ENCODE results near the gene NRP1. TPM values are rescaled to one million over a fixed set of nuclear protein-coding genes. Genes with fewer than 3 reads are reported as not detected.
A peak's percentile ranks its signal among the peaks of the same experiment; 100 is the strongest.

Gene NRP1
- polyA plus RNA-seq, 1 of the 3 experiments (the other 2 are of a cell fraction): 129 TPM

DNA sequence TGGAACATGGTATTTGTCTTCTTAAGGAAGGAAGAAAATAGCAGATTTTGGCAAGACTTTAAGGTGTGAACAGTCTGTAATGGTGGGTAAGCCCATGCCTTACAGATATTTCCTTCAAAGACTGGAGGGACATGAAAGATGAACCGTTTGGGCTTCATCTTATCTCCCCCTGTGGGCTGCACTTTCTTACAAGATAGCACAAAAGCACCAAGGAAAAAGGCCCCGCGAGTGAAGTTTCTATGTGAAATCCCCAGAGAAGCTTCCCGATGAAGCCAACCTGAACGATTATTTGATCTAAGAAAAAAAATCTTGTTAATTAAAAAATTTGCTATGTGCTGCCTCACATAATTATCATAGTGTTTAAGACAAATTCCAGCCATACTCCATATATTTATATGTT lies 91.5 kb downstream of the NRP1 start (continued):
- no peak for TF ChIP-seq TAF1 (IDR thresholded peaks at IDR 0.05; ENCODE audit: borderline replicate concordance, low read depth, low read length)
- TF ChIP-seq, protein P1, sequence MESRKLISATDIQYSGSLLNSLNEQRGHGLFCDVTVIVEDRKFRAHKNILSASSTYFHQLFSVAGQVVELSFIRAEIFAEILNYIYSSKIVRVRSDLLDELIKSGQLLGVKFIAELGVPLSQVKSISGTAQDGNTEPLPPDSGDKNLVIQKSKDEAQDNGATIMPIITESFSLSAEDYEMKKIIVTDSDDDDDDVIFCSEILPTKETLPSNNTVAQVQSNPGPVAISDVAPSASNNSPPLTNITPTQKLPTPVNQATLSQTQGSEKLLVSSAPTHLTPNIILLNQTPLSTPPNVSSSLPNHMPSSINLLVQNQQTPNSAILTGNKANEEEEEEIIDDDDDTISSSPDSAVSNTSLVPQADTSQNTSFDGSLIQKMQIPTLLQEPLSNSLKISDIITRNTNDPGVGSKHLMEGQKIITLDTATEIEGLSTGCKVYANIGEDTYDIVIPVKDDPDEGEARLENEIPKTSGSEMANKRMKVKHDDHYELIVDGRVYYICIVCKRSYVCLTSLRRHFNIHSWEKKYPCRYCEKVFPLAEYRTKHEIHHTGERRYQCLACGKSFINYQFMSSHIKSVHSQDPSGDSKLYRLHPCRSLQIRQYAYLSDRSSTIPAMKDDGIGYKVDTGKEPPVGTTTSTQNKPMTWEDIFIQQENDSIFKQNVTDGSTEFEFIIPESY (IDR thresholded peaks at IDR 0.05; ENCODE audit: borderline replicate concordance, low read depth): no peak
- no peak for TF ChIP-seq RFX5 (IDR thresholded peaks at IDR 0.05; ENCODE audit: low read length)
- TF ChIP-seq EZH2phosphoT487 (IDR thresholded peaks at IDR 0.05; ENCODE audit: borderline replicate concordance, low read depth): no peak
- TF ChIP-seq, protein P2, sequence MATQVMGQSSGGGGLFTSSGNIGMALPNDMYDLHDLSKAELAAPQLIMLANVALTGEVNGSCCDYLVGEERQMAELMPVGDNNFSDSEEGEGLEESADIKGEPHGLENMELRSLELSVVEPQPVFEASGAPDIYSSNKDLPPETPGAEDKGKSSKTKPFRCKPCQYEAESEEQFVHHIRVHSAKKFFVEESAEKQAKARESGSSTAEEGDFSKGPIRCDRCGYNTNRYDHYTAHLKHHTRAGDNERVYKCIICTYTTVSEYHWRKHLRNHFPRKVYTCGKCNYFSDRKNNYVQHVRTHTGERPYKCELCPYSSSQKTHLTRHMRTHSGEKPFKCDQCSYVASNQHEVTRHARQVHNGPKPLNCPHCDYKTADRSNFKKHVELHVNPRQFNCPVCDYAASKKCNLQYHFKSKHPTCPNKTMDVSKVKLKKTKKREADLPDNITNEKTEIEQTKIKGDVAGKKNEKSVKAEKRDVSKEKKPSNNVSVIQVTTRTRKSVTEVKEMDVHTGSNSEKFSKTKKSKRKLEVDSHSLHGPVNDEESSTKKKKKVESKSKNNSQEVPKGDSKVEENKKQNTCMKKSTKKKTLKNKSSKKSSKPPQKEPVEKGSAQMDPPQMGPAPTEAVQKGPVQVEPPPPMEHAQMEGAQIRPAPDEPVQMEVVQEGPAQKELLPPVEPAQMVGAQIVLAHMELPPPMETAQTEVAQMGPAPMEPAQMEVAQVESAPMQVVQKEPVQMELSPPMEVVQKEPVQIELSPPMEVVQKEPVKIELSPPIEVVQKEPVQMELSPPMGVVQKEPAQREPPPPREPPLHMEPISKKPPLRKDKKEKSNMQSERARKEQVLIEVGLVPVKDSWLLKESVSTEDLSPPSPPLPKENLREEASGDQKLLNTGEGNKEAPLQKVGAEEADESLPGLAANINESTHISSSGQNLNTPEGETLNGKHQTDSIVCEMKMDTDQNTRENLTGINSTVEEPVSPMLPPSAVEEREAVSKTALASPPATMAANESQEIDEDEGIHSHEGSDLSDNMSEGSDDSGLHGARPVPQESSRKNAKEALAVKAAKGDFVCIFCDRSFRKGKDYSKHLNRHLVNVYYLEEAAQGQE (IDR thresholded peaks at IDR 0.05; ENCODE audit: low read depth, low read length): no peak
- TF ChIP-seq GABPA (IDR thresholded peaks at IDR 0.05; ENCODE audit: low read depth): no peak

DNA sequence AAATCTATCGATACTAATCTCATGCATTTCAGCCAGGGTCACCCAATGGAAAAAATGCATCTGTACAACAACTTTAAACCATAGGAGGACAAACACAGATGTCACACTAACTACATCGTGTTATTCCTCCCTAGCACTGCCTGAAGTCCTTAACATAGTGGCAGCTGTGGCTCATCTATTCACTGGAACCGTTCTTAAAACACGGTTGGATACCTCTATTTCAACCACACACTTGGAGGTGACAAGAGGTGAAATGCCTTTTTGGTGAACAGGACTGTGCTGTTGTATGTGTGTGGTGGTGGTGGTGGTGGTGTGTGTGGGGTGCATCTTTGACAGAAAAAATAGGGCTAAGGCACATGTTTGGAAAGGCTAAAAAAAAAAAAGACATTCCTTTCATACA lies 93.1 kb downstream of the NRP1 start:
- Histone ChIP-seq H3K9me2 (no peaks in the 10 kb centered on the region), H3K36me3 (replicated peaks in 1 of 2; ENCODE audit: control insufficient read depth in 1 of 2, insufficient read depth in 2 of 2, low read length in 1 of 2) (peaks cover 9 to 56% of the 10 kb centered on the region in 2 experiments), H3F3A (replicated peaks; ENCODE audit: insufficient read depth) (peaks cover 46% of the 10 kb centered on the region), H3K79me2 (ENCODE audit: insufficient read depth) (peaks cover 36% of the 10 kb centered on the region), H2AFZ (ENCODE audit: low read depth) (no peak overlapping the region), H3K27ac (ENCODE audit: low read depth in 2 of 2, low read length in 1 of 2) (peak overlapping the region; percentile 58 to 92; a peak in 2 of 4 replicates), H3K4me1 (ENCODE audit: control insufficient read depth in 1 of 2, insufficient read depth in 2 of 2, low read depth in 1 of 2, low read length in 1 of 2) (peaks cover 0 to 47% of the 10 kb centered on the region in 2 experiments; a peak in 3 of 4 replicates), H3K9ac (no peak overlapping the region), H3K4me3 (ENCODE audit: low read depth in 2 of 2, low read length in 1 of 2) (no peak overlapping the region), H3K9me3 (no peaks in the 10 kb centered on the region), H3K4me2 (no peak overlapping the region), H3K27me3 (ENCODE audit: insufficient read depth) (no peaks in the 10 kb centered on the region), H4K20me1 (ENCODE audit: insufficient read depth) (no peaks in the 10 kb centered on the region)
- no peak for DNase-seq
- ChIA-PET POLR2A (no interaction called here), CTCF (interaction anchor here (1.2 kb wide), 1 partner anchor 48 kb away, joined by 3 read pairs; no protein-coding TSS in a partner anchor)
- 100% methylated on average over 4 of the region's 4 CpGs for WGBS (ENCODE audit: low lambda C conversion rate)
- TF ChIP-seq YY1 (IDR thresholded peaks at IDR 0.05; ENCODE audit: low read depth) (no peak), RAD21 (IDR thresholded peaks at IDR 0.05; ENCODE audit: low read length) (no peak), MXI1 (IDR thresholded peaks at IDR 0.05; ENCODE audit: low read depth, low read length) (no peak), FOSL2 (IDR thresholded peaks at IDR 0.05; ENCODE audit: borderline replicate concordance, low read depth) (no peak), SIN3A (IDR thresholded peaks at IDR 0.05; ENCODE audit: borderline replicate concordance, low read depth, low read length) (no peak), TEAD4 (IDR thresholded peaks at IDR 0.05; ENCODE audit: borderline replicate concordance, insufficient read depth) (no peak), TCF12 (IDR thresholded peaks at IDR 0.05) (no peak), GATA2 (CRISPR knock-in tag; IDR thresholded peaks at IDR 0.05) (no peak), NFIC (IDR thresholded peaks at IDR 0.05; ENCODE audit: borderline replicate concordance) (no peak), GABPA (IDR thresholded peaks at IDR 0.05; ENCODE audit: low read depth) (no peak), TAF1 (IDR thresholded peaks at IDR 0.05; ENCODE audit: borderline replicate concordance, low read depth, low read length) (no peak), SMC3 (IDR thresholded peaks at IDR 0.05; ENCODE audit: low read depth, low read length) (no peak), JUND (IDR thresholded peaks at IDR 0.05) (no peak), FOXM1 (IDR thresholded peaks at IDR 0.05; ENCODE audit: low read depth) (no peak)
- TF ChIP-seq, protein P3, sequence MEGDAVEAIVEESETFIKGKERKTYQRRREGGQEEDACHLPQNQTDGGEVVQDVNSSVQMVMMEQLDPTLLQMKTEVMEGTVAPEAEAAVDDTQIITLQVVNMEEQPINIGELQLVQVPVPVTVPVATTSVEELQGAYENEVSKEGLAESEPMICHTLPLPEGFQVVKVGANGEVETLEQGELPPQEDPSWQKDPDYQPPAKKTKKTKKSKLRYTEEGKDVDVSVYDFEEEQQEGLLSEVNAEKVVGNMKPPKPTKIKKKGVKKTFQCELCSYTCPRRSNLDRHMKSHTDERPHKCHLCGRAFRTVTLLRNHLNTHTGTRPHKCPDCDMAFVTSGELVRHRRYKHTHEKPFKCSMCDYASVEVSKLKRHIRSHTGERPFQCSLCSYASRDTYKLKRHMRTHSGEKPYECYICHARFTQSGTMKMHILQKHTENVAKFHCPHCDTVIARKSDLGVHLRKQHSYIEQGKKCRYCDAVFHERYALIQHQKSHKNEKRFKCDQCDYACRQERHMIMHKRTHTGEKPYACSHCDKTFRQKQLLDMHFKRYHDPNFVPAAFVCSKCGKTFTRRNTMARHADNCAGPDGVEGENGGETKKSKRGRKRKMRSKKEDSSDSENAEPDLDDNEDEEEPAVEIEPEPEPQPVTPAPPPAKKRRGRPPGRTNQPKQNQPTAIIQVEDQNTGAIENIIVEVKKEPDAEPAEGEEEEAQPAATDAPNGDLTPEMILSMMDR (IDR thresholded peaks at IDR 0.05): no peak
- TF ChIP-seq, protein P4, sequence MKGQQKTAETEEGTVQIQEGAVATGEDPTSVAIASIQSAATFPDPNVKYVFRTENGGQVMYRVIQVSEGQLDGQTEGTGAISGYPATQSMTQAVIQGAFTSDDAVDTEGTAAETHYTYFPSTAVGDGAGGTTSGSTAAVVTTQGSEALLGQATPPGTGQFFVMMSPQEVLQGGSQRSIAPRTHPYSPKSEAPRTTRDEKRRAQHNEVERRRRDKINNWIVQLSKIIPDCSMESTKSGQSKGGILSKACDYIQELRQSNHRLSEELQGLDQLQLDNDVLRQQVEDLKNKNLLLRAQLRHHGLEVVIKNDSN (IDR thresholded peaks at IDR 0.05; ENCODE audit: borderline replicate concordance, low read depth): no peak
- TF ChIP-seq, protein P5, sequence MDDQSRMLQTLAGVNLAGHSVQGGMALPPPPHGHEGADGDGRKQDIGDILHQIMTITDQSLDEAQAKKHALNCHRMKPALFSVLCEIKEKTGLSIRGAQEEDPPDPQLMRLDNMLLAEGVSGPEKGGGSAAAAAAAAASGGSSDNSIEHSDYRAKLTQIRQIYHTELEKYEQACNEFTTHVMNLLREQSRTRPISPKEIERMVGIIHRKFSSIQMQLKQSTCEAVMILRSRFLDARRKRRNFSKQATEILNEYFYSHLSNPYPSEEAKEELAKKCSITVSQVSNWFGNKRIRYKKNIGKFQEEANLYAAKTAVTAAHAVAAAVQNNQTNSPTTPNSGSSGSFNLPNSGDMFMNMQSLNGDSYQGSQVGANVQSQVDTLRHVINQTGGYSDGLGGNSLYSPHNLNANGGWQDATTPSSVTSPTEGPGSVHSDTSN (IDR thresholded peaks at IDR 0.05): no peak
- TF ChIP-seq, protein P6, sequence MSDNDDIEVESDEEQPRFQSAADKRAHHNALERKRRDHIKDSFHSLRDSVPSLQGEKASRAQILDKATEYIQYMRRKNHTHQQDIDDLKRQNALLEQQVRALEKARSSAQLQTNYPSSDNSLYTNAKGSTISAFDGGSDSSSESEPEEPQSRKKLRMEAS (IDR thresholded peaks at IDR 0.05; ENCODE audit: low read depth): no peak

Data from SK-N-SH (cell line).